Astrocyte (in vitro differentiated cells and primary cell): ENCODE data around the gene EFNB3.

Experiments used
- EZH2 ChIP-seq: IDR thresholded peaks from 2 replicates; pipeline ENCODE4 v1.6.1; 2012; ENCODE audit warnings: mild to moderate bottlenecking, low read length, inconsistent platforms; ENCODE audit not compliant: insufficient read depth
- TF ChIP-seq, protein P1 (sequence below): IDR thresholded peaks from 2 replicates; pipeline ENCODE4 v1.5.1; 2011; ENCODE audit warnings: low read depth, mild to moderate bottlenecking, inconsistent platforms, low read length, moderate library complexity; ENCODE audit not compliant: insufficient read depth

- TF ChIP-seq, protein P1, sequence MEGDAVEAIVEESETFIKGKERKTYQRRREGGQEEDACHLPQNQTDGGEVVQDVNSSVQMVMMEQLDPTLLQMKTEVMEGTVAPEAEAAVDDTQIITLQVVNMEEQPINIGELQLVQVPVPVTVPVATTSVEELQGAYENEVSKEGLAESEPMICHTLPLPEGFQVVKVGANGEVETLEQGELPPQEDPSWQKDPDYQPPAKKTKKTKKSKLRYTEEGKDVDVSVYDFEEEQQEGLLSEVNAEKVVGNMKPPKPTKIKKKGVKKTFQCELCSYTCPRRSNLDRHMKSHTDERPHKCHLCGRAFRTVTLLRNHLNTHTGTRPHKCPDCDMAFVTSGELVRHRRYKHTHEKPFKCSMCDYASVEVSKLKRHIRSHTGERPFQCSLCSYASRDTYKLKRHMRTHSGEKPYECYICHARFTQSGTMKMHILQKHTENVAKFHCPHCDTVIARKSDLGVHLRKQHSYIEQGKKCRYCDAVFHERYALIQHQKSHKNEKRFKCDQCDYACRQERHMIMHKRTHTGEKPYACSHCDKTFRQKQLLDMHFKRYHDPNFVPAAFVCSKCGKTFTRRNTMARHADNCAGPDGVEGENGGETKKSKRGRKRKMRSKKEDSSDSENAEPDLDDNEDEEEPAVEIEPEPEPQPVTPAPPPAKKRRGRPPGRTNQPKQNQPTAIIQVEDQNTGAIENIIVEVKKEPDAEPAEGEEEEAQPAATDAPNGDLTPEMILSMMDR: no peak
- TF ChIP-seq EZH2: no peak
Measured at GRCh38 chr17:7706631-7707354, 1.8 kb downstream of the EFNB3 start.
